ENCODE data around the gene PKN3. TPM values are rescaled to one million over a fixed set of nuclear protein-coding genes. Genes with fewer than 3 reads are reported as not detected.
A peak's percentile ranks its signal among the peaks of the same experiment; 100 is the strongest.

Gene PKN3
- total RNA-seq, 1 experiment from 2014 or later = 7.8 TPM

DNA sequence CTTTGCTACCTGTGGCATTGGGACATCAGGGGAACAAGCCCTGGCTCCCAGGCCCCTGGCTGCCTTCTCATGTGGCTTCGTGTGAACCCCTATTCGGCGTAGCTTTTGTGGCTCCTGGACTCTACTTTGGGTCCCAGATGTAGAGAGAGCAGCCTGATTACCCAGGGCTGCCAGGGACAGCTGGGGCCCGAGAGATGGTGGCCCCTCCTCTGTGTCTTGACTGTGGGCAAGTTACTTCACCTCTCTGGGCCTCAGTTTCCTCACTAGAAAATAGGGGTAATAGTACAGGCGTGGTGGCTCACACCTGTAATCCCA is 2.0 kb downstream of the PKN3 start:
- no peaks in the 10 kb centered on the region for H3K27me3 ChIP-seq (ENCODE audit: low read length)
- H3F3A ChIP-seq (ENCODE audit: low read length, unreplicated experiment) = no peaks in the 10 kb centered on the region
- no peak overlapping the region for H2AFZ ChIP-seq (ENCODE audit: low read length)
- ChIA-PET CTCF (interaction anchor here (0.7 kb wide), 1 partner anchor 493 kb away, joined by 6 read pairs; no protein-coding TSS in a partner anchor), POLR2A (ENCODE audit: unreplicated experiment) (no interaction called here)
- no peak overlapping the region for H3K27ac ChIP-seq (ENCODE audit: low read length)
- intact Hi-C loops (cut with micrococcal nuclease) = no loop called here
- H3K4me3 ChIP-seq (ENCODE audit: low read length) = no peak overlapping the region
- TF ChIP-seq EZH2 (IDR thresholded peaks at IDR 0.05; ENCODE audit: low read length, unreplicated experiment) (no peak), EZH2phosphoT487 (IDR thresholded peaks at IDR 0.05; ENCODE audit: borderline replicate concordance, low read length) (no peak)
- TF ChIP-seq, protein P1, sequence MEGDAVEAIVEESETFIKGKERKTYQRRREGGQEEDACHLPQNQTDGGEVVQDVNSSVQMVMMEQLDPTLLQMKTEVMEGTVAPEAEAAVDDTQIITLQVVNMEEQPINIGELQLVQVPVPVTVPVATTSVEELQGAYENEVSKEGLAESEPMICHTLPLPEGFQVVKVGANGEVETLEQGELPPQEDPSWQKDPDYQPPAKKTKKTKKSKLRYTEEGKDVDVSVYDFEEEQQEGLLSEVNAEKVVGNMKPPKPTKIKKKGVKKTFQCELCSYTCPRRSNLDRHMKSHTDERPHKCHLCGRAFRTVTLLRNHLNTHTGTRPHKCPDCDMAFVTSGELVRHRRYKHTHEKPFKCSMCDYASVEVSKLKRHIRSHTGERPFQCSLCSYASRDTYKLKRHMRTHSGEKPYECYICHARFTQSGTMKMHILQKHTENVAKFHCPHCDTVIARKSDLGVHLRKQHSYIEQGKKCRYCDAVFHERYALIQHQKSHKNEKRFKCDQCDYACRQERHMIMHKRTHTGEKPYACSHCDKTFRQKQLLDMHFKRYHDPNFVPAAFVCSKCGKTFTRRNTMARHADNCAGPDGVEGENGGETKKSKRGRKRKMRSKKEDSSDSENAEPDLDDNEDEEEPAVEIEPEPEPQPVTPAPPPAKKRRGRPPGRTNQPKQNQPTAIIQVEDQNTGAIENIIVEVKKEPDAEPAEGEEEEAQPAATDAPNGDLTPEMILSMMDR (conservative IDR thresholded peaks at IDR 0.05; ENCODE audit: low read depth, low read length) = no peak
- no peaks in the 10 kb centered on the region for H3K4me1 ChIP-seq (ENCODE audit: insufficient read depth, low read length)
- H3K9me2 ChIP-seq (replicated peaks; ENCODE audit: low read length) = no peaks in the 10 kb centered on the region
- no peaks in the 10 kb centered on the region for H3K79me2 ChIP-seq (ENCODE audit: low read length)
- no peaks in the 10 kb centered on the region for H3K9me3 ChIP-seq (ENCODE audit: low read length)
- ATAC-seq (no peak), DNase-seq (no peak)
- no peaks in the 10 kb centered on the region for H4K20me1 ChIP-seq (ENCODE audit: low read length)
- no peaks in the 10 kb centered on the region for H3K36me3 ChIP-seq (ENCODE audit: low read depth, low read length)
- no peak overlapping the region for H3K4me2 ChIP-seq (ENCODE audit: low read length)
- BruUV-seq (replicated peaks) = no TSS peak
- H3K9ac ChIP-seq (ENCODE audit: low read length) = no peak overlapping the region

GRCh38 chr9:128705051-128705965 is 3.0 kb downstream of the PKN3 start:
- DNase-seq = no peak
- no peaks in the 10 kb centered on the region for H3K79me2 ChIP-seq (ENCODE audit: low read length)
- H3F3A ChIP-seq (ENCODE audit: low read length, unreplicated experiment) = no peaks in the 10 kb centered on the region
- no peak overlapping the region for H3K4me2 ChIP-seq (ENCODE audit: low read length)
- no peaks in the 10 kb centered on the region for H4K20me1 ChIP-seq (ENCODE audit: low read length)
- H3K9ac ChIP-seq (ENCODE audit: low read length) = no peak overlapping the region
- ChIA-PET CTCF (no interaction called here), POLR2A (ENCODE audit: unreplicated experiment) (interaction anchor here (0.6 to 0.7 kb wide), 2 partner anchors 10 to 459 kb away, joined by 3 read pairs; no protein-coding TSS in a partner anchor)
- H3K9me3 ChIP-seq (ENCODE audit: low read length) = no peaks in the 10 kb centered on the region
- H3K27me3 ChIP-seq (ENCODE audit: low read length) = no peaks in the 10 kb centered on the region
- TSS peak; percentile 14 for BruUV-seq (replicated peaks)
- no peaks in the 10 kb centered on the region for H3K9me2 ChIP-seq (replicated peaks; ENCODE audit: low read length)
- H3K36me3 ChIP-seq (ENCODE audit: low read depth, low read length) = no peaks in the 10 kb centered on the region
- no peak overlapping the region for H3K27ac ChIP-seq (ENCODE audit: low read length)
- H3K4me1 ChIP-seq (ENCODE audit: insufficient read depth, low read length) = no peaks in the 10 kb centered on the region
- no peak for ATAC-seq
- TF ChIP-seq, protein P1 (conservative IDR thresholded peaks at IDR 0.05; ENCODE audit: low read depth, low read length) = no peak
- TF ChIP-seq EZH2 (IDR thresholded peaks at IDR 0.05; ENCODE audit: low read length, unreplicated experiment) (no peak), EZH2phosphoT487 (IDR thresholded peaks at IDR 0.05; ENCODE audit: borderline replicate concordance, low read length) (no peak)
- no peak overlapping the region for H3K4me3 ChIP-seq (ENCODE audit: low read length)
- H2AFZ ChIP-seq (ENCODE audit: low read length) = no peak overlapping the region
- intact Hi-C loops (cut with micrococcal nuclease) = no loop called here

- no peaks in the 10 kb centered on the region for H3K4me1 ChIP-seq (ENCODE audit: insufficient read depth, low read length)
- DNase-seq = no peak
- no peaks in the 10 kb centered on the region for H3K27me3 ChIP-seq (ENCODE audit: low read length)
- ChIA-PET POLR2A (ENCODE audit: unreplicated experiment) (no interaction called here), CTCF (no interaction called here)
- no peaks in the 10 kb centered on the region for H4K20me1 ChIP-seq (ENCODE audit: low read length)
- H3K4me2 ChIP-seq (ENCODE audit: low read length) = no peak overlapping the region
- no peak for ATAC-seq
- H3K9me2 ChIP-seq (replicated peaks; ENCODE audit: low read length) = no peaks in the 10 kb centered on the region
- no peak overlapping the region for H3K4me3 ChIP-seq (ENCODE audit: low read length)
- intact Hi-C loops (cut with micrococcal nuclease) = no loop called here
- no peaks in the 10 kb centered on the region for H3K9me3 ChIP-seq (ENCODE audit: low read length)
- BruUV-seq (replicated peaks) = no TSS peak
- TF ChIP-seq EZH2phosphoT487 (IDR thresholded peaks at IDR 0.05; ENCODE audit: borderline replicate concordance, low read length) (no peak), EZH2 (IDR thresholded peaks at IDR 0.05; ENCODE audit: low read length, unreplicated experiment) (no peak)
- TF ChIP-seq, protein P1 (conservative IDR thresholded peaks at IDR 0.05; ENCODE audit: low read depth, low read length) = no peak
- H3K9ac ChIP-seq (ENCODE audit: low read length) = no peak overlapping the region
- no peak overlapping the region for H3K27ac ChIP-seq (ENCODE audit: low read length)
- no peaks in the 10 kb centered on the region for H3K79me2 ChIP-seq (ENCODE audit: low read length)
- no peaks in the 10 kb centered on the region for H3K36me3 ChIP-seq (ENCODE audit: low read depth, low read length)
- H2AFZ ChIP-seq (ENCODE audit: low read length) = no peak overlapping the region
- no peaks in the 10 kb centered on the region for H3F3A ChIP-seq (ENCODE audit: low read length, unreplicated experiment)
Measured at GRCh38 chr9:128706045-128706444, 3.7 kb downstream of the PKN3 start.
